T-helper 22 cell (primary cell): ENCODE data around the gene CORO7.

Source experiments
- DNase-seq: peaks from one replicate; pipeline ENCODE4 v3.0.0-alpha.2; 2020; ENCODE audit warnings: low read depth

Gene CORO7

DNA sequence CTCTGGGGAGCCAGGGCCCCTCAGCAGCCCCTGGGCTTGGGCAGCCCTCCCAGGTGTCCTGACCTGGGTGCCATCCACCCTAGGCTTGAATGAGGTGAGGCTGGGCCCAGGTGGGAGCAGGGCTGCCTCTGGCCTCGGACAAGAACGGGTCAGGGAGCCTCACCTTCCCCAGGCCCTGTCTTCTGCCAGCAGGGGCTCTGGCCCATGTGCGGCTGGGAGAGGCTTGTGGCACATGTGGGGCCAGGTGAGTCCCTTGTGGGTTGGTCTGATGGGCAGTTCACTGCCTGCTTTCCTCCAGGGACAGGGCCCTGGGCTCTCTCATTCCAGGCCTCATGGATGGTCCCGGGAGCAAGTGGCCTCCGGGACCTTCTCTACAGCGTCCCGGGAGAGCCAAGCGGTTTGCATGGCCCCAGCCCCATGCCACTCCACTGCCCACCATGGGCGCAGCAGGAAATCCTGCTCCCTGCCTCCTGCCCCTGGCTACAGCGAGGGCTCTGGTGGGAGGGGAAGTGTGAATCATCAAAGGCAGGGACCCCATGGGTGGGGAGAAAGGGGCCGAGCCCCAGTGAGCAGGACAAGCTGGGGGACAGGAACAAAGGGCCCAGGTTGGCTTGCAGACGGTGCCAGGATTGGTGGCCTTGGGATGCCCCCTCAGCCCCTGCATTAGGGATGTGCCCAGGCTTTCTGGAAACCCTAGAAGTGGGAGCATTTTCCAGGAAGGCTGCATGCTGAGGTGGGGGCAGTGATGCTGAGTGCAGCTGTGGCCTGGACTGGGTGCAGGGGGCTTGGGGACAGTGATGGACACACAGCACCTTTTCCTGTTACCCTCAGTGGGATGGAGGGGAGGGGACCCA, 32.6 kb downstream of the CORO7 start:
- DNase-seq: no peak

DNA sequence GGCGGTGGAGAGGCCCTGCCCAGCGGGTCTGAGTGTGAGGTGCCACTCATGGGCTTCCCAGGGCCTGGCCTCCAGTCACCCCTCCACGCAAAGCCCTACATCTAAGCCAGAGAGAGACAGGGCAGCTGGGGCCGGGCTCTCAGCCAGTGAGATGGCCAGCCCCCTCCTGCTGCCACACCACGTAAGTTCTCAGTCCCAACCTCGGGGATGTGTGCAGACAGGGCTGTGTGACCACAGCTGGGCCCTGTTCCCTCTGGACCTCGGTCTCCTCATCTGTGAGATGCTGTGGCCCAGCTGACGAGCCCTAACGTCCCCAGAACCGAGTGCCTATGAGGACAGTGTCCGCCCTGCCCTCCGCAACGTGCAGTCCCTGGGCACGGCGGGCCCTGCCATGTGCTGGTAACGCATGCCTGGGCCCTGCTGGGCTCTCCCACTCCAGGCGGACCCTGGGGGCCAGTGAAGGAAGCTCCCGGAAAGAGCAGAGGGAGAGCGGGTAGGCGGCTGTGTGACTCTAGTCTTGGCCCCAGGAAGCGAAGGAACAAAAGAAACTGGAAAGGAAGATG, 33.5 kb downstream of the CORO7 start:
- DNase-seq: no peak

DNA sequence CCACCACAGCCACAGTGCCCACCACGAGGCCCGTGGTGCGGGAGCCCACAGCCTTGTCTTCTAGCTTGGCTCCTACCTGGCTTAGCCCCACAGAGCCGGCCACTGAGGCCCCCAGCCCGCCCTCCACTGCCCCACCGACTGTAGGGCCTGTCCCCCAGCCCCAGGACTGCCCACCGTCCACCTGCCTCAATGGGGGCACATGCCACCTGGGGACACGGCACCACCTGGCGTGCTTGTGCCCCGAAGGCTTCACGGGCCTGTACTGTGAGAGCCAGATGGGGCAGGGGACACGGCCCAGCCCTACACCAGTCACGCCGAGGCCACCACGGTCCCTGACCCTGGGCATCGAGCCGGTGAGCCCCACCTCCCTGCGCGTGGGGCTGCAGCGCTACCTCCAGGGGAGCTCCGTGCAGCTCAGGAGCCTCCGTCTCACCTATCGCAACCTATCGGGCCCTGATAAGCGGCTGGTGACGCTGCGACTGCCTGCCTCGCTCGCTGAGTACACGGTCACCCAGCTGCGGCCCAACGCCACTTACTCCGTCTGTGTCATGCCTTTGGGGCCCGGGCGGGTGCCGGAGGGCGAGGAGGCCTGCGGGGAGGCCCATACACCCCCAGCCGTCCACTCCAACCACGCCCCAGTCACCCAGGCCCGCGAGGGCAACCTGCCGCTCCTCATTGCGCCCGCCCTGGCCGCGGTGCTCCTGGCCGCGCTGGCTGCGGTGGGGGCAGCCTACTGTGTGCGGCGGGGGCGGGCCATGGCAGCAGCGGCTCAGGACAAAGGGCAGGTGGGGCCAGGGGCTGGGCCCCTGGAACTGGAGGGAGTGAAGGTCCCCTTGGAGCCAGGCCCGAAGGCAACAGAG, 34.2 kb downstream of the CORO7 start:
- no peak for DNase-seq

DNA sequence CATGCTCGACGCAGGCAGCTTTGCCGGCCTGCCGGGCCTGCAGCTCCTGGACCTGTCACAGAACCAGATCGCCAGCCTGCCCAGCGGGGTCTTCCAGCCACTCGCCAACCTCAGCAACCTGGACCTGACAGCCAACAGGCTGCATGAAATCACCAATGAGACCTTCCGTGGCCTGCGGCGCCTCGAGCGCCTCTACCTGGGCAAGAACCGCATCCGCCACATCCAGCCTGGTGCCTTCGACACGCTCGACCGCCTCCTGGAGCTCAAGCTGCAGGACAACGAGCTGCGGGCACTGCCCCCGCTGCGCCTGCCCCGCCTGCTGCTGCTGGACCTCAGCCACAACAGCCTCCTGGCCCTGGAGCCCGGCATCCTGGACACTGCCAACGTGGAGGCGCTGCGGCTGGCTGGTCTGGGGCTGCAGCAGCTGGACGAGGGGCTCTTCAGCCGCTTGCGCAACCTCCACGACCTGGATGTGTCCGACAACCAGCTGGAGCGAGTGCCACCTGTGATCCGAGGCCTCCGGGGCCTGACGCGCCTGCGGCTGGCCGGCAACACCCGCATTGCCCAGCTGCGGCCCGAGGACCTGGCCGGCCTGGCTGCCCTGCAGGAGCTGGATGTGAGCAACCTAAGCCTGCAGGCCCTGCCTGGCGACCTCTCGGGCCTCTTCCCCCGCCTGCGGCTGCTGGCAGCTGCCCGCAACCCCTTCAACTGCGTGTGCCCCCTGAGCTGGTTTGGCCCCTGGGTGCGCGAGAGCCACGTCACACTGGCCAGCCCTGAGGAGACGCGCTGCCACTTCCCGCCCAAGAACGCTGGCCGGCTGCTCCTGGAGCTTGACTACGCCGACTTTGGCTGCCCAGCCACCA, 35.1 kb downstream of the CORO7 start:
- no peak for DNase-seq

DNA sequence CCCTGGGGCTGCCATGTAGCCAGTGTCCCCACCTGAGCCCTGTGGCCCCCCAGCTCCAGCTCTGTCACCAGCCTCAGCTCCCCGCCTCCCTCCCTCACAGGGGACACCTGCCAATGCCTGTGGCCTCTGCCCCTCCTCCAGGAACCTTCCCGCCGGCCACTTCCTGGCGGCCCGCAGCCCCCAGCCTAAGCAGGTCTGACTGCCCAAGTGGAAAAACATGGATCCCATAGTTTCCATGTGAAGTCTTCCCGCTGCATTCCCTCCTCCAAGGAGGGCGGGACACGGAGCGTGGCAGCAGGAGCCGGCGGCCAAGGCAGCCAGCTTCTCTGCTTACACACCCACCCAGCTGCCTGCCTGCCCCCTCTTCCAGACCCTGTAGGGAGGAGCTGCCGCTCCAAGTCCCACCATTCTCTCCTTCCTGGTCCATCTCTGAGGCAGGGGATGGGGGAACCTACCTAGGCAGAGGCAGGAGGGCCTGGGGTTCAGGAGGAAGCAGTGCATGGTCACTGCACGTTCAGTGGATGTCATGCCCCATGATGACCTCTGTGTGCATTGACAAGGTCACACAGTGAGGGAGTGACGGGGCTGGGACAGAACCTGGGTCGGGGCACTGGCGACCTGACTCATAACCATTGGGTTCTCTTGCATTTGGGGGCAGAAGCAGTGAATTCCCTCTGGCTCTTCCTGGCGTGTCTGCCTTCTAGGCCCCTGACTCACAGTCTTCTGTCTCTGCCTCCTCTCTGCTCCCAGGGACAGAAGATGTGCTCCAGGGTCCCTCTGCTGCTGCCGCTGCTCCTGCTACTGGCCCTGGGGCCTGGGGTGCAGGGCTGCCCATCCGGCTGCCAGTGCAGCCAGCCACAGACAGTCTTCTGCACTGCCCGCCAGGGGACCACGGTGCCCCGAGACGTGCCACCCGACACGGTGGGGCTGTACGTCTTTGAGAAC, 36.0 kb downstream of the CORO7 start:
- no peak for DNase-seq

DNA sequence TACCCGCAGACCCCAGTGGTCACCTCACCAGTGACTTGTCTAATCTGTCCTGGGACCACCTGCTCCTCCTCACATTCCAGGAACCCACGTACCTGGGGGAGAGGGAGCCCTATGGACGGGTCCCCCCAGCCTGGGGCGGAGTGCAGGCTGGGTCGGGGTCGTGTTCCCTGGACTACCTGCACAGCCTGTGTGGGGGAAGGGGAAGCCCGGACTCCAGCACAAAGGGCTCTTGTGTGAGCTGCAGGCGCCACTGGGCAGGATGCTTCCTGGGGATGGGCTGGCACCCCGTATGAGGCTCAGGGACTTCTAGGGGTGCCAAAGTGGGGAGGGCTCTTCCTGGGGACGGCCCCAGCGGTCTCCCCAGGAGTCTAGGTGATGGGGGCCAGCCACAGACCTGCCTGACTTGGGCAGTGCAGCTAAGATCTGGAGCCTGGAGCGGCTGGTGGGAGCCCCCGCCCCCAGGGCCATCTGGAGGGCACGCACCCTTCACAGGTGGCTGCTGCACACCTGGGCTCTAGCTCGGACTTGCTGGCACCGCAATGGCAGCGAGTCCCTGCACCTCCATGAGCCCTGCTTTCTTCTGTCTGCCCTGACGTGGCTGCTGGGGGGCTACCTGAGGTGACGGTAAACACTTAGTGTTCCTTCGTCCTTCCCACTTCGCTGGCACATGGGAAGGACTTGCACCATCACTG, 37.3 kb downstream of the CORO7 start:
- no peak for DNase-seq

DNA sequence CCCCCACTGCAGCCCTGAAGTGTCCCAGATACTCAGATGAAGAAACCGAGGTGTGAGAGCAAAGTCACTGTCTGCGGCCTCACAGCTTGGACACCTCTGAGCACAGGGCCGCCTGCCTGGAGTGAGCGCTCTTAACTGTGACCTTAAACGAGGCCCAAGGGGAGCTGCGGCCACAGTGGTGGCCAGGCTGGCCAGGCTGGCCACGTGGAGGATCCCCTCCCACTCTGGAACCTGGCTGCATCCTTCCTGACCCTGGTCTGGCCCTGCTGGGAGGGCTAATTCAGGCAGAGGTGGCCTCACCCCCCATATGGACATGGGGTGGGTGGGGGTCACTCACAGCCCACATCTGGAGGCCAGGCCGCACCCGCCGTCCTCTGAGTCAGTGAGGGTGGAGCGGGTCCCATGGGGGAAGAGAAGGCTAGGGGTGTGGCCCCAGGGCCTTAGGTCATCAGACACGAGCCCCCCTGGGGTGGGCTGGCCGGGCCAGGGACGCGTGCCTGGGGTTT, 38.2 kb downstream of the CORO7 start:
- no peak for DNase-seq

DNA sequence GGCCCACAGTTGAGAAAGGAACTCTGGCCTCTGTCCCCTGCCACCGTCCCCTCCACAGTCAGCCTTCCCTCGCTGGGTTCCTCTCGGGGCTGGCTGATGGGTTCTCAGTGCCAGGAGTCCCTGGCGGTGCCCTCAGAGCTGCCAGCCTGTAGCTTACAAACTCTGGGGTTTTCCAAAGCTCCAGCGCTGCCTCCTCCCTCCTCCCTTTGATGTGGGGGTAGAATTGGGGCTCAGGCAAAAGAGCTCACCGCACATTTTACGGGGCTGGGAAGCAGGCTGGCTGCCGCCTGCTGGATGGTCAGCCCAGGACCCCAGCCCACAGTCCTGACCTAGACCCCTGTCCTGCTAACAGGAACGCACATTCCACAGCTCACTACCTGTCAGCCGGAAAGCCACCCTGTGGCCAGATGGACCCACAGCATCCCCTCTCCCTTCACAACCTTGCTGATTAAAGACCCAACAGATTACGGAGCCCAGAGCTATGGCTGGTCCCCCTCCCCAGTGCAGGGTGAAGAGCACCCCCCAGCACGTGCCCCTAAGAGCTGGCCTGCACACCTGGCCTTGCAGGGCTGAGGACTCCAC, 38.7 kb downstream of the CORO7 start:
- no peak for DNase-seq

DNA sequence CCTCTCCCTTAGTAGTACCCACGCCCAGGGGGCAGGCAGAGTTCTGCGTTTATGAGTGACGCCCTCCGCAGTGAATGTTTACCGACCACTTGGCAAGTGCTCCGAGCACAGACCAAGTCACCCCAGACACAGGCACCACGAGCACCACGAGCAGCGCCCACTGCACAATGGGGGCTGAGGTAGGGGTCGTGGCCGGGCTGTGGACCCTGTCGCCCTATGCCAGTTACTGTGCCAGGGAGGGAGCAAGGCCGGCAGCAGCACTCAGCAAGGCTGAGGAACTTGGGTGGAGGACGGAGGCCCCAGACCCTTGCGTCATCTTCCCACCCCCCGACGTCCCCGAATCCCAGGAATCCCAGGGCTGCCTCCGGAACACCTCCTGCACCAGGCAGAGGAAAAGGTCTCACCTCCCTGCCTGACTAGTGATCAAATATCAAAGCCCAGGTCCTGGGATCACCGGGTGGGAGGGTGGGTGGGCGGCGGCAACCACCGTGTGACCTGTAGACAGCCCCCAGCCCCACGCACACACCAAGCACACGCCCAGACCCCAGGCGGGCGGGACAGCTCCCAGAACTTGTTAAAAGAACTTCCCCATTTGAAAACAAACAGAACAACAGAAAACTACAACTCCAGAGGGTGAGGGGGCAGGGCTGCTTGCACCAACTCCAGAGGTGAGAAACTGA, 39.4 kb downstream of the CORO7 start:
- no peak for DNase-seq

DNA sequence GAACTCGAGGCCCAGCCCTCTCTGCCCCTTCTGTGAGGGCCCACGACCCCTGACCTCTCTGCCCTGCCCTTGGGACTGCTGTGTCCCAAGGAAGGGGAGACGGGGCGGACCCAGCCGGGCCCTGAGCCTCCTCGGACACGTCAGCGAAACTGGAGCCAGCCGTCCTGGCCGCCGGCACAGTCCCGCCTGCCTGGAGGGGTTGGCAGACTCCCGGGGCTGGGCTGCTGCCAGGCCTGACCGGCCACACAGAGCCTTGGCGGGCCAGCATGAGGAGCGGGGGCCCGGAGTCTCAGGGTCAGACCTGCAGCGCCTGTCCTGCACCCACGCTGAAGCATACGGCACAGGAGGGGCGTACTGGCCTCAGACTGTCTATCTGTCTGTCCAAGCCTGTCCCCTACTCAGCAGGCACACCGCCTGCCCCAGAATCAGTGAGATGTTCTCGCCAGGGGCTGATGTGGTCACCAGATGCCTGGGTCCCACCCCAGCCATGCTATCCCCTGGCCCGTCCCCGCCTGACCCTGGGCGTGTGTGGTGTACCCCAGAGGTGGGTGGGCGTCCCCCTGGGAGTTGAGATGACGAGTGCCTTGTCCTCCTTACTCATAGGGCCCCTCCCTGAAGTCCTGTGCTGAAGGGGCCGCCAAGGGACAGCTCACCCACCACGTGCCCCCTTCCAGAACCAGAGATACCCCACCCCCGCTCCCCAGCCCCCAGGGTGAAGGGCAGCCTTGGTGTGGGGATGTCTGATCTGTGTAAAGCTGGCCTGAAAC, 40.1 kb downstream of the CORO7 start:
- no peak for DNase-seq

DNA sequence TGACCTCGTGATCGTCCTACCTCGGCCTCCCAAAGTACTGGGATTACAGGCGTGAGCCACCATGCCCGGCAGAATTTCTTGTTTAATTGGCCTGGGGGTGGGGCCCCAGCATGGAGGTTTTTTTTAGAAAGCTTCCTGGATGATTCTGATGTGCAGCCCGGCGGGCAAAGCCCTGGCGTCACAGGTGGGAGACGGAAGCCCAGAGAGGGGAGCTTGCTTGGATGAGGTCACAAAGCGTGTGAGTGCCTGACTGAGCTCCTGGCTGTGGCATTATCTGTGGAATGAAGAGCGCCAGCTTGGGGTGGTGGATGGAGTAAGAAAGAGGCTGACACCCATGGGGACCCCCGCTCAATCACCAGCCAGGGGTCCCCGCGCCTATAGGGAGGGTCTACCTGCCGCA, 40.7 kb downstream of the CORO7 start:
- no peak for DNase-seq

DNA sequence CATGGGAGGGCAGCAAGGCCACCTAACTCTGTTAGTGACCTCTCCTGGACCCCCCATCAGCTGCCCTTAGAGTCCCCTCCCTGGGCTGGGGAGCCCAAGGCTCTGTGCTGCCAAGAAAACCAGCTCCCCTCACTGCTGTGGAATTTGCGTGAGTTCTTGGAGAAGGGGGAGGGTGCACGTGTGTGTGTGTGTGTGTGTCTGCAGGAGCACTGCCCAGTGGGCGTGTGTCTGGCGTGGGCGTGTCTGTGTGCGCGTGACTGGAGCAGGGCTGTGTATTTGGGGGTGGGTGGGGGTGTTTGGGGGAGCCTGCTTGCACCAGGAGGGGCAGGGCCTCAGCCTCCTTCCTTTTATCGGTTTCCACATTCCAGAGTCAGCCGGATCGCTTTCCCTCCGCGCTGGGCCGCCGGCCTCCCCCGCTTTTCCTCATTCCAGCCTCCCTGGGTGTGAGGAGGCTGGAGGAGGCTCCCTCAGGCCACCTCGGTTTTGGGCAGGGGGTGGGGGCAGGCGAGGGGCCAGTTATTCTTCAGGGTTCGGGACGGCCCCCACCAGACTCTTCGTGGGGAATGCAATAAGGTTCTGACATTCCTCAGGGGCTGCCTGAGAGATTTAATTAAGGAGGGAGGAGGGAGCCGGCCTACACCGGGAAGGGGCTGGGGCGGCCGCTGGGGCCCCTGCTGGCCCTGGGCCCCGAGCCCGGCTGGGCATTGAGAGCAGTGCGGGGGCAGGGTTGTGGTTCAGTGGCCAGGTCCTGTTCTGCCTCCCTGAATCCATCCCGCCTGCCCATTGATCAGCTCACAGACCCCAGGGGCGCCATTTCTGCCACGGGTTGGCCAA, 42.3 kb downstream of the CORO7 start:
- DNase-seq: no peak

DNA sequence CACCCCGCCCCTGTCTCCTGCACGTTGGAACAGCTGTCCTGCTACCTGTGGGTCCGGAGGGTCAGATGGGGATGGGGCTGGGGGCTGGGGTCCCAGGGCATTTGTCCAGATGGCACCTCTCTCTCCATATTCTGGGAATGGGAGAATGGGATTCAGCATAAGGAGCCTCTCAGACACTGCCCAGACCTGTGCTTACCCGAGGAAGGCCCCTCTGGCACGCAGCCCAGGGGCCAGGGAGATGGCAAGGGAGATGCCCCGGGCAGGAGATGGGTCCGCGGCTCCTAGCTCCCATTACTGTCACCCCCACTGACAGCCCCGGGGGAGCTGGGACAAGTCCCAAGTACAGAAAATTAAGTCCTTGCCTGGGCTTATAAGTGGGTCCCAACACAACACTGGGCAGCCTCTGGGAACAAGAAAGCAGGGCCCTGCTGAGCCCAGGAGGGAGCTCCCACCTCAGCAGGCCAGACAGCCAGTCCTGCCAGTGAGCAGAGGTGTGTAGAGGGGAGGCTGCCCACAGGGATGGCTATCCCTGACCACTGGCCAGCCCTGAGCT, 43.0 kb downstream of the CORO7 start:
- DNase-seq: no peak

DNA sequence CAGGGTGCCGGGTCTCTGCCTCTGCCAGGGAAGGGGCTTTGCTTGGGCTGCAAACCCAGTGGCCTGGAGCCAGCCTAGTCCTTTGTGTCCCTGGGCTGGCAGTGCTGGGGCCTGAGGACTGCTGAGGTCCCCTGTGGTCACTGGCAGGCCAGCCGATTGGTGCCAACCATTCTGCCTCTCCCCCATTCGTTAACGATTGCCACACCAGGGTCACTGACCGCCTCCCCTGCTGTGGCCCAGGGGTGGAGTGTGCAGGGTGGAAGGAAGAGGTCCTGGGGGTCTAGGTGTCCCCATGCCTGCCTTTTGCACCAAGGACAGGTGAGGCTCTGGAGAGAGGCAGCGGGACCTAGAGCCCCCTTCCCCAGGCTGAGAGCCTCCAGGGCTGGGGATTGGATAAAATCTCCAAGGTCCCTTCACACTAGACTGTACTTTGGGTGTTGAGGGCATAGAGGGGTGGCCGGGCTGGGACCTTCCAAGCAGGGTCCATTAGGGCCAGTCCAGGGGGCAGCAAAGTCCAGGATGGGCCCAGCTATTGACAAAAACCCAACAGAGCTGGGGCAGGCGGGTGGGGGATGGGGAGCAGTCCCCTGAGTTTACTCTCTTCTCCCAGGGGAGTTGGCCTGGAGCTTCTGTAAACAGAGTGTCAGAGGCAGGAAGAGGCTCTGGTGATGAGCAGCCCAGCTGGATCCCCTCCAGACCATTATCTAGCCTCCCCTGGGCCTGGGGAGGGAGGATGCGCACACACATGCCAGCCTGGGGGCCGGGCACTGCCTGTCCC, 43.6 kb downstream of the CORO7 start:
- no peak for DNase-seq

DNA sequence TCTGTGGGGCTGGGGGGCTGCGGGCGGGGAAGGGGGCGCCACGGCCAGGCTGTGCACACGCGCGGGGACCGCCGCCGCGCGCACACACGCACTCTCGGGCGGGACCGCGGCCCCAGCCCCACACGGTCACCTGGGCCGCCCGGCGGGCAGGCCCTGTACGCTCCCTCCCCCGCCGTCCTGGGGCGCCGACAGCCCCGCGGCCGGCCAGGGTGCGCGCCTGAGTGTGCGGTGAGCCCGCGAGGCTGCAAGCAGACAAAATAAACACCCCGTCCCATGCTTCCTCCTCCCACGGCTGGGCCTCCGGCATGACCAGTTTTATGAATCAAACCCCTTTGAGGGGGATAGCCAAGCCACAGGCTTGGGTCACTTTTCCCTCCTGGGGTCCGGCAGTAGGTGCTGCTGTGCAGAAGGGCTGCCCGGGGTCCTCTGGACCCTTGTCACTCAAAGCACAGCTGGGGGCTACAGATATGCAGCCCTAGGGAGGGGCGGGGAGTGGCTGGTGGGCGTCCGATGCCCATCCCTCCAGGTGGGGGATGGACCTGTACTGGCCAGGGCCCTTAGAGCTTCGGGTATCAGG, 44.3 kb downstream of the CORO7 start:
- DNase-seq: no peak
